Neuron (in vitro differentiated cells): Measurements from ENCODE around the gene TMEM250.

Experiments used
- H2AFZ ChIP-seq: one replicate; pipeline ENCODE4 v1.6.1; 2013; ENCODE audit warnings: low read depth, mild to moderate bottlenecking, inconsistent platforms, low read length, moderate library complexity
- H3K27me3 ChIP-seq: one replicate; pipeline ENCODE4 v1.6.1; 2013; ENCODE audit warnings: low read length; ENCODE audit not compliant: insufficient read depth
- H3K36me3 ChIP-seq: one replicate; pipeline ENCODE4 v1.6.1; 2013; ENCODE audit warnings: low read length; ENCODE audit not compliant: insufficient read depth
- H3K4me1 ChIP-seq: one replicate; pipeline ENCODE4 v1.6.1; 2013; ENCODE audit warnings: low read length; ENCODE audit not compliant: insufficient read depth
- H3K4me3 ChIP-seq: 2 replicates; pipeline ENCODE4 v1.5.1; 2013; ENCODE audit warnings: mild to moderate bottlenecking, low read length, moderate library complexity
- H3K9me3 ChIP-seq: one replicate; pipeline ENCODE4 v1.6.1; 2013; ENCODE audit warnings: low read length

Gene TMEM250

GRCh38 chr9:136081113-136081825 lies 37.4 kb downstream of the TMEM250 start:
- H3K4me3 ChIP-seq, result no peak overlapping the region
- no peaks in the 10 kb centered on the region for H3K36me3 ChIP-seq
- H2AFZ ChIP-seq, result no peak overlapping the region
- H3K4me1 ChIP-seq, result no peaks in the 10 kb centered on the region
- H3K9me3 ChIP-seq, result no peaks in the 10 kb centered on the region
- H3K27me3 ChIP-seq, result no peaks in the 10 kb centered on the region

- Histone ChIP-seq H2AFZ (no peak overlapping the region), H3K27me3 (no peaks in the 10 kb centered on the region), H3K4me3 (no peak overlapping the region), H3K4me1 (no peaks in the 10 kb centered on the region), H3K9me3 (no peaks in the 10 kb centered on the region), H3K36me3 (no peaks in the 10 kb centered on the region)
These were observed 38.0 kb downstream of the TMEM250 start for GRCh38 chr9:136080716-136081112.

- no peaks in the 10 kb centered on the region for H3K27me3 ChIP-seq
- H3K9me3 ChIP-seq, result peaks cover 5% of the 10 kb centered on the region
- H2AFZ ChIP-seq, result no peak overlapping the region
- H3K4me3 ChIP-seq, result no peak overlapping the region
- H3K4me1 ChIP-seq, result no peaks in the 10 kb centered on the region
- no peaks in the 10 kb centered on the region for H3K36me3 ChIP-seq
These were observed 38.8 kb downstream of the TMEM250 start for GRCh38 chr9:136079916-136080246.

- Histone ChIP-seq H3K4me1 (no peaks in the 10 kb centered on the region), H3K27me3 (no peaks in the 10 kb centered on the region), H2AFZ (no peak overlapping the region), H3K9me3 (peaks cover 9% of the 10 kb centered on the region), H3K36me3 (no peaks in the 10 kb centered on the region), H3K4me3 (no peak overlapping the region)
These were observed 39.3 kb downstream of the TMEM250 start for GRCh38 chr9:136079211-136079915.

GRCh38 chr9:136078498-136079011 lies 40.1 kb downstream of the TMEM250 start:
- Histone ChIP-seq H3K4me3 (no peak overlapping the region), H3K4me1 (no peaks in the 10 kb centered on the region), H3K9me3 (peaks cover 11% of the 10 kb centered on the region), H2AFZ (no peak overlapping the region), H3K36me3 (no peaks in the 10 kb centered on the region), H3K27me3 (no peaks in the 10 kb centered on the region)

- Histone ChIP-seq H3K27me3 (no peaks in the 10 kb centered on the region), H3K4me3 (no peak overlapping the region), H3K4me1 (no peaks in the 10 kb centered on the region), H3K9me3 (peaks cover 14% of the 10 kb centered on the region), H2AFZ (no peak overlapping the region), H3K36me3 (no peaks in the 10 kb centered on the region)
These were observed 40.7 kb downstream of the TMEM250 start for GRCh38 chr9:136078024-136078423.

GRCh38 chr9:136077491-136077890 lies 41.2 kb downstream of the TMEM250 start:
- no peaks in the 10 kb centered on the region for H3K36me3 ChIP-seq
- H2AFZ ChIP-seq, result no peak overlapping the region
- H3K27me3 ChIP-seq, result no peaks in the 10 kb centered on the region
- H3K9me3 ChIP-seq, result peaks cover 14% of the 10 kb centered on the region
- H3K4me3 ChIP-seq, result no peak overlapping the region
- no peaks in the 10 kb centered on the region for H3K4me1 ChIP-seq

- Histone ChIP-seq H3K4me1 (no peaks in the 10 kb centered on the region), H3K9me3 (peaks cover 14% of the 10 kb centered on the region), H3K4me3 (no peak overlapping the region), H2AFZ (no peak overlapping the region), H3K27me3 (no peaks in the 10 kb centered on the region), H3K36me3 (no peaks in the 10 kb centered on the region)
These were observed 42.6 kb downstream of the TMEM250 start for GRCh38 chr9:136075881-136076678.

- H3K4me1 ChIP-seq, result no peaks in the 10 kb centered on the region
- no peak overlapping the region for H2AFZ ChIP-seq
- H3K27me3 ChIP-seq, result no peaks in the 10 kb centered on the region
- no peaks in the 10 kb centered on the region for H3K36me3 ChIP-seq
- no peak overlapping the region for H3K4me3 ChIP-seq
- peaks cover 14% of the 10 kb centered on the region for H3K9me3 ChIP-seq
These were observed 43.4 kb downstream of the TMEM250 start for GRCh38 chr9:136075134-136075841.

GRCh38 chr9:136074706-136075105 lies 44.0 kb downstream of the TMEM250 start:
- Histone ChIP-seq H3K9me3 (peaks cover 14% of the 10 kb centered on the region), H2AFZ (no peak overlapping the region), H3K4me3 (no peak overlapping the region), H3K36me3 (no peaks in the 10 kb centered on the region), H3K27me3 (no peaks in the 10 kb centered on the region), H3K4me1 (no peaks in the 10 kb centered on the region)
